GM21381 (cell line): ENCODE data around the gene SEMA5A.

Source experiments
- ATAC-seq: cut with Tn5 transposase; IDR thresholded peaks from one replicate; pipeline ENCODE4 v1.9.1; 2021; ENCODE audit warnings: mild to moderate bottlenecking, moderate library complexity; ENCODE audit not compliant: unreplicated experiment

SEMA5A gene

DNA sequence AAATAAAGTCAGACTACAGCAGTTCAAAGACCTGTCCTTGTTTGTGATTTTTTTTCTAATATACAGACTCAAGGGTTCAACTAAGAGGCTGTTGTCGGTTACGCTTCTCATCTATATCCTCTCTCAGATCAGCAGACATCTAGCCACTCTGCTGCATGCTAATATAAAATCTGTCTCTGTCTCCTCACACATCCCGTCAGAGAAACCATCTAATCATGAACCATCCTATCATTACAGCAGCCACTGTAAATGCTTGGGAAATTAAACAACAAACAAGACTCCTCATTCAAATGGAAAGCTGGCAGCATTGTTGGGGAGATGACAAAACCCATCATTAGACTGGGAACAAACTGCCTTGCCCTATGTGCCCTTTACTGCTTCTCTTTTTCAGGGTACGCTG is 94.8 kb downstream of the SEMA5A start:
- no peak for ATAC-seq

DNA sequence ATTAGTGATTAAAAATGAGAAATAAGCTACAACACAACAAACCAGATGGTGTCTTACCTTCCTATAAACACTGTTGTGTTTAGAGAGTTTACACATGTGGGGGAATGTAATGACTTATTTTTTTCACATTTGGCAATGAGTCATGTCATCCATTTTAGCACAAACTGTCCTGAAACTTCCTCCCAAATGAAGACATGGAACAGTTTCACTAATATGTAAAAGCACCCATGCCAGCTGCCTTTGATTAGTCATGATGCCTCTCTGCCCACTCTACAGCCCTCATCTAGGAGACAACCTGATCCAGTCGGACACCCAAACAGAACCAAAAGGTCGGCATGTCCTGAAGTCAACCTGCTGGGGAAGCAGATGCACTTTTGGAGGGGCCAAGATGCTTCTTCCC is 98.2 kb downstream of the SEMA5A start:
- ATAC-seq = no peak

DNA sequence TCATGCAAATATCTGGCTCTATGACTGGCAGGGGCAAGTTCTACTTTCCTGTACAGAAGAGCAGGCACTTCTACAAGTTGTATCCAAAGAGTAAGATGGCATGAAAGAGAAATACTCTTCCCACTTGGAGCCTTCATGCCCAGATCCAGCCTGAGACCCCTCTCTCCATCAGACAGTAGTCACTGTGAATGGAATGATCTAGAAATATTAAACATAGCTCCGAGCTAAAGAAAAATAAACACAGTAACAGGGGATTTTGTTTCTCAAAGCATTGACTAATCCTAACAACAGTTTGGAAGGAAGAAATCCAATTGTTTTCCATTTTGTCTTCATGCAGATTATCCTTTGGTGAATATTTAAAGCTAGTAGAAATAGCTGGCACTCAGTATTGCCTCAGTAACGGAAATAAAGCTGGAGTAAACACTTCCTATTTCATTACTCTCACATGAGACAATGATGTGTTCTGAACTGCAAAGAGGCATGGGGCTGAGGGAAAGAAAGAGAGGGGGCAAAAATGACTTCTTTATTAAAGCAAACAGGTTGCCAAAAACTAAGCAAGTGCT is 100.0 kb downstream of the SEMA5A start:
- ATAC-seq = no peak

GRCh38 chr5:9444346-9444745 is 101.5 kb downstream of the SEMA5A start:
- ATAC-seq = no peak

- ATAC-seq = no peak
Observed at GRCh38 chr5:9441610-9442009, 104.3 kb downstream of the SEMA5A start.

DNA sequence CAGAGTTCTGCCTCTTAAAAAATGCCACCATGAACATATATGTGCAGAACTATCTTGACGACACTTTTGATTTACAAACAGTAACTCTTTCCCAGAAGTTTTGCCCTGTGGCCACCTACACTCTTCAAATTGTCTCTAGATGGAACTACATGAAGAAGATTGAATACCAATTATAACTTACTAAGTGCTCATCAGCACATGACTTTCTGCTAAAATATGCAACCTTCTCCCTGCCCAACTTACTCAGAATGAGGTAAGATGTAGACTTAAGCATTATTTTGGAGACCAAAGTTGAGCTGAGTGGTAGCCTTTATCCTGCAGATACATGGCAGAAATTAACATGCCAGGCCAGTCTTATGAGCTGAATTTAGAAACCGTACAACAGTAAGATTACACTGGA is 105.4 kb downstream of the SEMA5A start:
- no peak for ATAC-seq

DNA sequence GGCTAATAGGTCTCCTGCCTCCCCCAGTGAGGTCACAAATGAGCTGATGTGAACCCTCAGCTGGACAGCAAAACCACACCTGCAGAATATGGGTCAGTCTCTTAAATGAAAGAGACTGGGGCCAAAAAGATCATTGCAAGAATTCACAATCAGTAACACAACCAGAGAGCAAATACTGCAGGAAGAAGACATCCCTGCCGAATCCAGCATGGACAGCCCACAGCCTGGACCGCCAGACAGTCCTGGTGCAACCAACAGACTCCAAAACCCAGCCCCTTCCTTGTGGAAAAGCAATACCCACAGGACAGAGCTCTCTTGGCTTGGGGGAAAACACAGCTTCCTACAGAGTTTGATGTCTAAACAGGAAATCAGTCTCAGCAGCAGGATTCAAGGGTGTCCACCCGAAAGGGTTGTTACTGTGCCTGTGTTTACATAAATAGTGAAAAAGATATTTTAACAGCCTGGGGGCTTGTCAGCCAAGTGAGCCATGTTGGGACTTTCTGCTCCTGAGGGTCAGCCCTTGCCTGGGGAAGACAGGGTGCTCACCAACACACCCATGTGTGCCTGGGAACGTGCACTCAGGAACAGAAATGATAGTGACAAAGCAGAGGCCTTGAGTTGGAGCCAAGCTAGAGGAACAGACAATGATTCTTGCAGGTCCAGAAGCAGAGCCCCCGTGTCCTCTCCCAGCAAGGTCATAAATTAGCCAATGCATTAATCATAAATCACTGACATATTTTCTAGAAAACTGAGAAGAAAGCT is 106.2 kb downstream of the SEMA5A start:
- ATAC-seq = no peak

DNA sequence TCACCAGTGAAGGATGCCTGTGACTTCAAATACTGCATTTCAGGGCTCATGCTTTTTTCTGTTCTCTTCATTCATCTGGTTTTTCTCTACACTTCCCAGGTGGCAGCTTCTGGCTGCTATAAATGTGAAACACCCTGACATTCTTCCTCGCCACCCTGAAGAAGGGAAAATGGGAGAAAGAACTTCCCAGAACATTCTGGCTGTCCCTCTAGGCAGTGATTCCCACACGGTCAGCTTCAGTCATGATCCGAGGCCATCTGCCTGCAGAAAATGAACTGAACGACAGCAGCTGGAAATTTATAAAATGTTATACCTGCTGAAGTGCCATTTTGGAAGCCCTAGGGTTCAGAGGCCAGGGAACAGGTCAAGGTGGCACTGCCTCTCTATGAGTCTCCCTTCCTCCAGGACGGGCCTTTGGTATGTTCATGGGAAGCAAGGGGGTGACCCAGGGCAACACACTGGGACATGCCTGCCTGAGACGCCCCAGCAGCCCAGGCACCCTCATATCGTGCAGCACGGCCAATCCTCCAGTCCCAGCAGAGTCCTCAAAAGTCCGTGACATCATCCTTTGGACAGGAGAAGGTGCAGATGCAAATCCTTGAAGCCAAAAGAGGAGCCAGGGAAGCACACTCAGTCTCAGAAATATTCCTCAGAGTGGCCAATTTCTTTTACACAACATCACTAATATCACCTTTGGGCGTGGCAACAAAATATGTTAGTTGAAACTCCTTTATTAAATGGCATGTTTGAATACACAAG is 107.1 kb downstream of the SEMA5A start:
- ATAC-seq = no peak

DNA sequence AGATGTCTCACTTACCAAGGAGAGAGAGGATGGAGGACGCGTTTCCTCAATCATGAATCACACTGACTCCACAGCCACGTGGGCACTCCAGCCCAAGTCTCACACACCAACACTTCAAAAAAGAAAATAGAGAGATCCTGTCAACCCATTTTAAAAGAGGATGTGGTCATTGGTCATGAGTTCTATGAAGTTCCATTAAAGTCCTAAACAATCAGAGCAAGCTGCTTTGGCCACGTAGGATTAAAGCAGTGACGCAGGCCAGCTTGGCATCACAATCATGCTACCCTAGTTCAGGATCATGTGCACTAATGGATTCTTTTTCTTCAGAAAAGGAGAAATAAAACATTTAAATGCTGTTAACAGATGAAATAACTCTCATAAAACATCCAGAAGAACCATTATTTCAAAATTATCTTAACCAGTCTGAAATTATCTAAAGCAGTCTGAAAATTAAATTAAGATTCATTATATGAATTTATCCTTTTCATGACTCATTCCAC is 108.1 kb downstream of the SEMA5A start:
- ATAC-seq = no peak

DNA sequence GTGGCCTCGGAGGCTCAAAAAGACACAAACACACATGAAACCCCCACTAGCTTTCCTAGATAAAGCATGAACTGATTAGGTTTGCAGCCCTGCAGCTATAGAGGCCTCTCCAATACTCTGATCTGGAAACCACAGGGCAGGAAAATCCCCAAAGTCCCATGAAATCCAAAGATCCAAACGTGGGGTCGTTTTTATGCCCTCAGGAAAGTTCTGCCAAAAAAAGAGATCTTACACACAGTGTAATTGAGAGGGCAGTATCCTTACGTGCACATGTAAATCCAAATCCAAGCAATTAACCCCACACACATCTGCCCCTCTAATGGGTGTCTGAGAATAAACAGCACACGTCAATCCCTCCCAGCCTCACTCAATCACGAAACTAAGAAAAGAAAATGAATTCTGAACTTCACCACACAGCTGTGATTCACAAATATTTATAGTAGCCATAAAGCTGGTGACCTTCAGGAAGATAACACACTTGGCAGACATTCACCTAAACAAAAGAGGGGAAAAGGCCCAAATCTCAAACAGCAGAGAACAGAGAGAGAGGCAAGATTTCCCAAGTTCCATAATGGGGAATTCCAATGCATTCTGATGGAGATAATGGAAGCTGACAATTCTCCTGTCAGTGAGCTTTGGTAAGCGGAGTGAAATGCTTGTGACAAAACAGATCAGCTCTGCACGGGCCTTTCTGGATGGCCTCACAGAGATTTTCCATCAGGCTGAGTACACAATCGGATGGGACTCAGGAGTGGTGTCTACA is 114.2 kb downstream of the SEMA5A start:
- ATAC-seq = no peak

GRCh38 chr5:9431151-9431495 is 114.8 kb downstream of the SEMA5A start:
- no peak for ATAC-seq

- ATAC-seq = no peak
Observed at GRCh38 chr5:9430306-9430705, 115.6 kb downstream of the SEMA5A start.

DNA sequence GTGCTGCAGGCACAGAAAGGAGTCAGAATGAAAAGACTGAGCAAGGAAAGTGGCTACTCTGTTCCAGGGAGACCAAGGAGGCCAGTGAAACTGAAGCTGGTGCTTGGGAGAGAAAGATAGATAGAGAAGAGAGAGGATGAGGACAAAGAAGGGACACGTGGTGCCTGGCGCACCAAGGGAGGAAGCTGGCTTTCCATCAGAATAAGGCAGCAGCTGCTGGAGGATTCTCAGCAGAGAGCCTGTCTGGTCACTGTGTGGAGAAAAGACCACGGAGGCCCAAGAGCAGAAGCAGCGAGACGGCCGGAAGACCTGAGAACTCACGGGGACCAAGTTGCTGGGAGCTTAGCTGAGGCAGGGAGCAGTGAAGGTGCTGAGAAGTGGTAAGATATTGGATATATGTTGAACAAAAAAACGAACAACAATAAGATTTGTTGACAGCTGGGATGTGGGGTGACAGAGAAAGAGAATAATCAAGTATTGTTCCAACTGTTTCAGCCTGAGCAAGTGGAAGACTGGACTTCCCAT is 116.1 kb downstream of the SEMA5A start:
- no peak for ATAC-seq

GRCh38 chr5:9428272-9428671 is 117.6 kb downstream of the SEMA5A start:
- no peak for ATAC-seq

- ATAC-seq = no peak
Observed at GRCh38 chr5:9425710-9426109, 120.2 kb downstream of the SEMA5A start.

- no peak for ATAC-seq
Observed at GRCh38 chr5:9423571-9423970, 122.3 kb downstream of the SEMA5A start.

DNA sequence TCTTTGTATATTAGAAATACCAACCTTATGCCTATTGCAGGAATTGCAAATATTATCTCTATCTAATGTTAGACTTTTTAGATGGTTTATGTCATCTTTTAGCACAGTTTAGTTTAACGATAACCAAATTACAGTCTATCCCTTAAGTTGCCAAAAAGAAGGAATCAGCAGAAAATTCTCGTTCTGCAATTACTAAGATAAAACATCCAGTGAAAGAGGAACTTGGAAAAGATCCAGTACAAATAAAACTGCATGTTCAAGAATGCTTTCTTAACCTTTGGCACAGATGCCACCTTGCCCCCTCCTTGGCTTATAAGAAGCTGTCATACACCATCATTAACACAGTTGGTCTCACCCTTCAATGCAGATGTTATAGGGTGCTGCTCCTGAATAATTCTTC is 124.0 kb downstream of the SEMA5A start:
- no peak for ATAC-seq

DNA sequence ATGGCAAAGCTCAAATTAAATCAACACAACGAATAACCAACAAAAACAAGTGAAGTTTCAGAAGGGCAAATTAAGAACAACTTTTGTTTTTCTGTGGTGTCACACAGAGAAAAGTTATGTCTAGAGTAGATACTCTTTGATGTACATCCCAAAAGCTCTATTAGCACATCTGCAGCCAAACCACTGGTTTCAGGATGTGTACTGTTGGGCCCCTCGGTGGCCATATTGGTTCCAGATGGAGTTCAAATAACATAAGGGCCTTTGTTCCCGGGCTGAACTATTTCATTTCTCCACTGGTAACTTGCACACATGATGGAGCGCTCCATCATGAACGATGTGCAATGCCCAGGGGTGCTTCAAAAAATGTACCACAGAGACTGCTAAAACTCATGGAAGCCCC is 126.1 kb downstream of the SEMA5A start:
- ATAC-seq = no peak

- ATAC-seq = no peak
Observed at GRCh38 chr5:9415566-9415965, 130.3 kb downstream of the SEMA5A start.

DNA sequence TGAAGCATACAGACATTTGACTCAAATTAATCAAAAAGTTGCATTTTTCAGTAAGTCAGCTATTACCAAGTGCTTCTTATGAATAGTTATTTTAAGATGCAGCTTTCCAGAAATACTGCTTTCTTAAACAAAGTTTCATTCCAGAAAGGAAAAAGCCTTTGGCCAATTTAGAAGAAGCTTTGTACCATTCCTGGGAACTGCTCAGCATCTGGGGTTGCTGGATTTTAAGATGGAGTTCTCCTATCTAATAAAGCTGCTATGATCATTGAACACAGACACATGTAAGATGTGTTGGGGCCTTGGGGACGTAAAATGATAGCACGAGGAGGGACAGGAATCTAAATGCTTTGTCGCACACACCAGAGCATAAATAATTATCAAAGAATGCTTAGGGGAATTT is 130.8 kb downstream of the SEMA5A start:
- no peak for ATAC-seq

GRCh38 chr5:9411142-9411541 is 134.7 kb downstream of the SEMA5A start:
- ATAC-seq = no peak
